Measurements from ENCODE around the gene SORBS1. TPM values are rescaled to one million over a fixed set of nuclear protein-coding genes. Genes with fewer than 3 reads are reported as not detected.

The SORBS1 gene
- total RNA-seq, 2 experiments from 2014 or later, result 0.13 to 0.70 TPM

GRCh38 chr10:95537542-95537927, 23.6 kb downstream of the SORBS1 start:
- no peak for ATAC-seq
- POLR2A ChIA-PET, result no interaction called here

GRCh38 chr10:95536894-95537541, 24.2 kb downstream of the SORBS1 start:
- CTCF ChIA-PET, result no interaction called here

More at GRCh38 chr10:95537542-95537927, 23.6 kb downstream of the SORBS1 start:
- Mint-ChIP-seq H3K27me3 (no peaks in the 10 kb centered on the region), H3K36me3 (ENCODE audit: low read depth) (no peaks in the 10 kb centered on the region), H3K9me3 (no peaks in the 10 kb centered on the region), H3K4me3 (no peak overlapping the region), H3K4me1 (ENCODE audit: low read depth) (no peaks in the 10 kb centered on the region), H3K27ac (no peak overlapping the region)
- CTCF ChIA-PET, result no interaction called here
- intact Hi-C loops (cut with micrococcal nuclease), result no loop called here
- DNase-seq, result no peak
- no peak for TF ChIP-seq CTCF (IDR thresholded peaks at IDR 0.05)

GRCh38 chr10:95536017-95536416, 25.2 kb downstream of the SORBS1 start:
- no peaks in the 10 kb centered on the region for H3K9me3 Mint-ChIP-seq

More at GRCh38 chr10:95536894-95537541, 24.2 kb downstream of the SORBS1 start:
- Mint-ChIP-seq H3K4me3 (no peak overlapping the region), H3K36me3 (ENCODE audit: low read depth) (no peaks in the 10 kb centered on the region), H3K27ac (no peak overlapping the region), H3K4me1 (ENCODE audit: low read depth) (no peaks in the 10 kb centered on the region), H3K27me3 (no peaks in the 10 kb centered on the region), H3K9me3 (no peaks in the 10 kb centered on the region)
- ATAC-seq (no peak), DNase-seq (no peak)
- intact Hi-C loops (cut with micrococcal nuclease), result no loop called here
- no peak for TF ChIP-seq CTCF (IDR thresholded peaks at IDR 0.05)
- POLR2A ChIA-PET, result no interaction called here

GRCh38 chr10:95535526-95535925, 25.6 kb downstream of the SORBS1 start:
- ATAC-seq (no peak), DNase-seq (no peak)
- ChIA-PET POLR2A (interaction anchor here (0.8 kb wide), 1 partner anchor 9 kb away, joined by 3 read pairs; no protein-coding TSS in a partner anchor), CTCF (no interaction called here)
- Mint-ChIP-seq H3K27me3 (peaks cover 2% of the 10 kb centered on the region), H3K4me1 (ENCODE audit: low read depth) (no peaks in the 10 kb centered on the region), H3K27ac (no peak overlapping the region), H3K9me3 (no peaks in the 10 kb centered on the region), H3K36me3 (ENCODE audit: low read depth) (no peaks in the 10 kb centered on the region), H3K4me3 (no peak overlapping the region)
- intact Hi-C loops (cut with micrococcal nuclease), result no loop called here
- TF ChIP-seq CTCF (IDR thresholded peaks at IDR 0.05), result no peak

More at GRCh38 chr10:95536017-95536416, 25.2 kb downstream of the SORBS1 start:
- no peak overlapping the region for H3K27ac Mint-ChIP-seq
- no peaks in the 10 kb centered on the region for H3K27me3 Mint-ChIP-seq
- ATAC-seq (no peak), DNase-seq (no peak)
- no peak overlapping the region for H3K4me3 Mint-ChIP-seq
- no peak for TF ChIP-seq CTCF (IDR thresholded peaks at IDR 0.05)
- no peaks in the 10 kb centered on the region for H3K36me3 Mint-ChIP-seq (ENCODE audit: low read depth)
- CTCF ChIA-PET, result no interaction called here
- no peaks in the 10 kb centered on the region for H3K4me1 Mint-ChIP-seq (ENCODE audit: low read depth)
- intact Hi-C loops (cut with micrococcal nuclease), result no loop called here
- POLR2A ChIA-PET, result interaction anchor here (0.8 kb wide), 1 partner anchor 9 kb away, joined by 3 read pairs; no protein-coding TSS in a partner anchor

- Mint-ChIP-seq H3K4me3 (no peak overlapping the region), H3K27ac (no peak overlapping the region), H3K4me1 (ENCODE audit: low read depth) (peaks cover 6% of the 10 kb centered on the region), H3K27me3 (peaks cover 2% of the 10 kb centered on the region), H3K36me3 (ENCODE audit: low read depth) (no peaks in the 10 kb centered on the region), H3K9me3 (no peaks in the 10 kb centered on the region)
- no peak for ATAC-seq
- intact Hi-C loops (cut with micrococcal nuclease), result no loop called here
- ChIA-PET POLR2A (interaction anchor here (0.8 kb wide), 1 partner anchor 106 kb away, joined by 3 read pairs; no protein-coding TSS in a partner anchor), CTCF (no interaction called here)
- DNase-seq, result no peak
- TF ChIP-seq CTCF (IDR thresholded peaks at IDR 0.05), result no peak
Measured at GRCh38 chr10:95533590-95533989, 27.6 kb downstream of the SORBS1 start.
